NB4 (cell line): ENCODE results near the gene EDEM3.
"Not testable (repeated sequence)": the region's sequence is repeated elsewhere in the genome, so short reads cannot be mapped to it uniquely, and the experiment has no call there.

Experiments
- CTCF ChIP-seq: IDR thresholded peaks from one replicate; pipeline ENCODE4 v1.5.1; 2012; ENCODE audit warnings: low read depth, low read length
- MAX ChIP-seq: IDR thresholded peaks from 2 replicates; pipeline ENCODE4 v1.6.1; 2011; ENCODE audit warnings: low read depth, low read length

GRCh38 chr1:184679472-184679871 lies 75.2 kb downstream of the EDEM3 start:
- TF ChIP-seq CTCF, MAX: not testable (repeated sequence)
